RWPE2 (cell line): ENCODE results near the gene ZNF598.

Experiments used
- ATAC-seq: fragments of 200-7000 bp; cut with Tn5 transposase; 3 replicates; pipeline ENCODE4 v1.9.1; 2021; ENCODE audit warnings: low read depth
- DNase-seq: peaks from one replicate; pipeline ENCODE4 v3.0.0-alpha.2; 2020; ENCODE audit warnings: low spot score
- H3K27ac ChIP-seq: fragments of 450-650 bp; 2 replicates; pipeline ENCODE4 v1.5.1; 2017; ENCODE audit warnings: mild to moderate bottlenecking; ENCODE audit not compliant: poor library complexity, severe bottlenecking
- H3K27me3 ChIP-seq: fragments of 250-450 bp; sonication (Bioruptor Pico); 2 replicates; pipeline ENCODE4 v1.5.1; 2021; ENCODE audit warnings: mild to moderate bottlenecking, moderate library complexity; ENCODE audit not compliant: insufficient read depth, poor library complexity, severe bottlenecking
- H3K36me3 ChIP-seq: fragments of 250-450 bp; sonication (Bioruptor Pico); 2 replicates; pipeline ENCODE4 v1.5.1; 2020; ENCODE audit warnings: low read depth, mild to moderate bottlenecking, moderate library complexity
- H3K4me1 ChIP-seq: fragments of 250-450 bp; sonication (Bioruptor Pico); 2 replicates; pipeline ENCODE4 v1.5.1; 2021; ENCODE audit warnings: mild to moderate bottlenecking, moderate library complexity; ENCODE audit not compliant: insufficient read depth, poor library complexity, severe bottlenecking
- H3K4me3 ChIP-seq: fragments of 250-450 bp; sonication (Bioruptor Pico); 2 replicates; pipeline ENCODE4 v1.5.1; 2021; ENCODE audit warnings: mild to moderate bottlenecking, moderate library complexity; ENCODE audit not compliant: severe bottlenecking
- H3K9me3 ChIP-seq: fragments of 250-450 bp; sonication (Bioruptor Pico); 2 replicates; pipeline ENCODE4 v1.5.1; 2021; ENCODE audit warnings: mild to moderate bottlenecking, moderate library complexity; ENCODE audit not compliant: severe bottlenecking
- CTCF ChIP-seq: fragments of 450-650 bp; IDR thresholded peaks from one replicate; pipeline ENCODE4 v1.5.1; 2017; ENCODE audit warnings: mild to moderate bottlenecking, moderate library complexity; ENCODE audit not compliant: poor library complexity, severe bottlenecking

Gene ZNF598

GRCh38 chr16:2033057-2033908, 23.7 kb upstream of the ZNF598 start:
- Histone ChIP-seq H3K4me3 (no peak overlapping the region), H3K27me3 (no peaks in the 10 kb centered on the region), H3K9me3 (no peaks in the 10 kb centered on the region), H3K27ac (peak overlapping the region; percentile 15), H3K36me3 (no peaks in the 10 kb centered on the region), H3K4me1 (peaks cover 9% of the 10 kb centered on the region)
- peak; percentile 66 for DNase-seq
- ATAC-seq, result peak; percentile 75
- no peak for TF ChIP-seq CTCF

GRCh38 chr16:2032285-2033056, 22.9 kb upstream of the ZNF598 start:
- no peaks in the 10 kb centered on the region for H3K9me3 ChIP-seq
- peaks cover 9% of the 10 kb centered on the region for H3K4me1 ChIP-seq
- no peaks in the 10 kb centered on the region for H3K36me3 ChIP-seq
- no peak overlapping the region for H3K27ac ChIP-seq
- H3K4me3 ChIP-seq, result no peak overlapping the region
- ATAC-seq (no peak), DNase-seq (no peak)
- no peak for TF ChIP-seq CTCF
- H3K27me3 ChIP-seq, result no peaks in the 10 kb centered on the region

GRCh38 chr16:2031081-2031577, 21.5 kb upstream of the ZNF598 start:
- Histone ChIP-seq H3K4me1 (peaks cover 9% of the 10 kb centered on the region), H3K9me3 (no peaks in the 10 kb centered on the region), H3K36me3 (no peaks in the 10 kb centered on the region), H3K27me3 (no peaks in the 10 kb centered on the region), H3K27ac (no peak overlapping the region), H3K4me3 (no peak overlapping the region)
- no peak for ATAC-seq
- DNase-seq, result no peak
- no peak for TF ChIP-seq CTCF

GRCh38 chr16:2030036-2030435, 20.4 kb upstream of the ZNF598 start:
- no peak for DNase-seq
- TF ChIP-seq CTCF, result no peak
- H3K4me1 ChIP-seq, result peaks cover 9% of the 10 kb centered on the region

More at GRCh38 chr16:2030036-2030435, 20.4 kb upstream of the ZNF598 start:
- Histone ChIP-seq H3K36me3 (no peaks in the 10 kb centered on the region), H3K27ac (no peak overlapping the region), H3K9me3 (no peaks in the 10 kb centered on the region), H3K4me3 (no peak overlapping the region), H3K27me3 (no peaks in the 10 kb centered on the region)
- ATAC-seq, result no peak
